H9 (cell line): ENCODE results near the gene PLD3. TPM values are rescaled to one million over a fixed set of nuclear protein-coding genes. Genes with fewer than 3 reads are reported as not detected.
A peak's percentile ranks its signal among the peaks of the same experiment; 100 is the strongest.

Experiments
- DNase-seq: peaks from one replicate; pipeline ENCODE4 v3.0.0-alpha.2; 2017
- H2AFZ ChIP-seq: one replicate; pipeline ENCODE4 v1.6.1; 2013; ENCODE audit warnings: mild to moderate bottlenecking, low read length, control low read depth, moderate library complexity
- H2AK5ac ChIP-seq: 2 replicates; pipeline ENCODE4 v1.6.1; 2013; ENCODE audit warnings: low read length, control low read depth, mixed read lengths; ENCODE audit not compliant: insufficient read length
- H2BK120ac ChIP-seq: one replicate; pipeline ENCODE4 v1.6.1; 2013; ENCODE audit warnings: low read depth, mild to moderate bottlenecking, low read length, control low read depth, inconsistent platforms; ENCODE audit not compliant: poor library complexity, severe bottlenecking
- H2BK12ac ChIP-seq: 2 replicates; pipeline ENCODE4 v1.6.1; 2013; ENCODE audit warnings: low read length, control low read depth, mixed read lengths, low read depth; ENCODE audit not compliant: insufficient read length
- H2BK15ac ChIP-seq: 2 replicates; pipeline ENCODE4 v1.6.1; 2013; ENCODE audit warnings: low read depth, low read length, control low read depth
- H2BK20ac ChIP-seq: one replicate; pipeline ENCODE4 v1.6.1; 2013; ENCODE audit warnings: low read depth, mild to moderate bottlenecking, low read length, control low read depth, inconsistent platforms; ENCODE audit not compliant: poor library complexity, severe bottlenecking
- H2BK5ac ChIP-seq: 2 replicates; pipeline ENCODE4 v1.6.1; 2013; ENCODE audit warnings: low read length, control low read depth, mixed read lengths; ENCODE audit not compliant: insufficient read length
- H3K14ac ChIP-seq: 2 replicates; pipeline ENCODE4 v1.6.1; 2013; ENCODE audit warnings: low read length, control low read depth; ENCODE audit not compliant: insufficient read depth
- H3K18ac ChIP-seq: 2 replicates; pipeline ENCODE4 v1.6.1; 2013; ENCODE audit warnings: low read depth, mild to moderate bottlenecking, mixed read lengths, low read length, control low read depth; ENCODE audit not compliant: insufficient read length
- H3K23ac ChIP-seq: 2 replicates; pipeline ENCODE4 v1.6.1; 2013; ENCODE audit warnings: low read length, control low read depth, mixed read lengths, low read depth; ENCODE audit not compliant: insufficient read length
- H3K23me2 ChIP-seq: 2 replicates; pipeline ENCODE4 v1.6.1; 2013; ENCODE audit warnings: low read depth, mild to moderate bottlenecking, mixed read lengths, low read length, control low read depth; ENCODE audit not compliant: insufficient read length, poor library complexity, severe bottlenecking
- H3K27ac ChIP-seq: 2 replicates; pipeline ENCODE4 v1.5.1; 2013; ENCODE audit warnings: low read length, control low read depth, mixed read lengths, low read depth; ENCODE audit not compliant: insufficient read length
- H3K27me3 ChIP-seq: 2 replicates; pipeline ENCODE4 v1.6.1; 2013; ENCODE audit warnings: low read length, control low read depth, inconsistent platforms; ENCODE audit not compliant: insufficient read depth
- H3K4ac ChIP-seq: 2 replicates; pipeline ENCODE4 v1.6.1; 2013; ENCODE audit warnings: low read depth, mild to moderate bottlenecking, control low read depth, inconsistent platforms, low read length, moderate library complexity
- H3K4me1 ChIP-seq: 2 replicates; pipeline ENCODE4 v1.6.1; 2013; ENCODE audit warnings: low read length, control low read depth, inconsistent platforms; ENCODE audit not compliant: insufficient read depth
- H3K4me2 ChIP-seq: 2 replicates; pipeline ENCODE4 v1.6.1; 2013; ENCODE audit warnings: low read length, control low read depth, mixed read lengths; ENCODE audit not compliant: insufficient read length, insufficient read depth
- H3K56ac ChIP-seq: 2 replicates; pipeline ENCODE4 v1.6.1; 2013; ENCODE audit warnings: low read depth, mild to moderate bottlenecking, mixed read lengths, low read length, control low read depth; ENCODE audit not compliant: insufficient read length
- H3K79me1 ChIP-seq: 2 replicates; pipeline ENCODE4 v1.6.1; 2013; ENCODE audit warnings: low read depth, mild to moderate bottlenecking, moderate library complexity, low read length, control low read depth, inconsistent platforms; ENCODE audit not compliant: insufficient read depth, poor library complexity, severe bottlenecking
- H3K79me2 ChIP-seq: 2 replicates; pipeline ENCODE4 v1.6.1; 2013; ENCODE audit warnings: low read length, control low read depth, inconsistent platforms; ENCODE audit not compliant: insufficient read depth
- H3K9ac ChIP-seq: 2 replicates; pipeline ENCODE4 v1.6.1; 2013; ENCODE audit warnings: low read length, control low read depth, mixed read lengths; ENCODE audit not compliant: insufficient read length; ENCODE audit errors: extremely low read depth
- H3K9me3 ChIP-seq: one replicate; pipeline ENCODE4 v1.6.1; 2013; ENCODE audit warnings: low read depth, low read length, inconsistent platforms; ENCODE audit not compliant: control insufficient read depth
- H3T11ph ChIP-seq: one replicate; pipeline ENCODE4 v1.6.1; 2013; ENCODE audit warnings: mild to moderate bottlenecking, low read length, control low read depth, inconsistent platforms
- H4K20me1 ChIP-seq: one replicate; pipeline ENCODE4 v1.6.1; 2013; ENCODE audit not compliant: control insufficient read depth, insufficient read length, insufficient read depth
- H4K5ac ChIP-seq: 2 replicates; pipeline ENCODE4 v1.6.1; 2013; ENCODE audit warnings: low read depth, mild to moderate bottlenecking, mixed read lengths, low read length, control low read depth; ENCODE audit not compliant: insufficient read length
- H4K8ac ChIP-seq: replicated peaks from 2 replicates; pipeline ENCODE4 v1.6.1; 2013; ENCODE audit warnings: low read length, control low read depth, mixed read lengths, low read depth; ENCODE audit not compliant: insufficient read length
- H4K91ac ChIP-seq: 2 replicates; pipeline ENCODE4 v1.6.1; 2013; ENCODE audit warnings: low read depth, mild to moderate bottlenecking, moderate library complexity, mixed read lengths, low read length, control low read depth; ENCODE audit not compliant: insufficient read length
- H3K27ac Mint-ChIP-seq, 3 experiments: 2 replicates in 2 of 3; 3 replicates in 1 of 3; pipeline ENCODE4 v1.8.0; 2020 to 2021; ENCODE audit warnings: mixed read lengths in 3 of 3, mild to moderate bottlenecking in 1 of 3, moderate library complexity in 1 of 3
- H3K27me3 Mint-ChIP-seq: 2 replicates; pipeline ENCODE4 v1.8.0; 2021; ENCODE audit warnings: low read depth, mild to moderate bottlenecking, moderate library complexity, mixed read lengths
- H3K36me3 Mint-ChIP-seq, 3 experiments: 2 replicates in 2 of 3; 3 replicates in 1 of 3; pipeline ENCODE4 v1.8.0; 2020 to 2021; ENCODE audit warnings: low read depth in 3 of 3, mixed read lengths in 3 of 3; ENCODE audit not compliant: insufficient read depth in 1 of 3
- H3K4me1 Mint-ChIP-seq, 2 experiments: 2 replicates each; pipeline ENCODE4 v1.8.0; 2020; ENCODE audit warnings: mixed read lengths in 2 of 2
- H3K4me3 Mint-ChIP-seq, 2 experiments: 2 replicates in 1 of 2; 3 replicates in 1 of 2; pipeline ENCODE4 v1.8.0; 2020 to 2021; ENCODE audit warnings: mild to moderate bottlenecking in 2 of 2, mixed read lengths in 2 of 2, moderate library complexity in 1 of 2
- H3K9me3 Mint-ChIP-seq, 2 experiments: 2 replicates in 1 of 2; 3 replicates in 1 of 2; pipeline ENCODE4 v1.8.0; 2020; ENCODE audit warnings: mild to moderate bottlenecking in 2 of 2, mixed read lengths in 2 of 2, moderate library complexity in 1 of 2
- WGBS: extraction: QIAGEN DNeasy Blood & Tissue Kit; methylation state at CpG from one replicate; pipeline ENCODE4 v1.1.7; 2013; ENCODE audit warnings: missing lambda C conversion rate, low lambda C conversion rate, mixed read lengths; ENCODE audit not compliant: insufficient read length; ENCODE audit errors: extremely low coverage; 5-methylcytosine and 5-hydroxymethylcytosine counted together
- long read RNA-seq: library from polyadenylated mRNA; unstranded; transcript quantifications from one replicate; pipeline ENCODE4 v2.0.0, GENCODE V29; 2020
- total RNA-seq: library from RNA; stranded (reverse); gene quantifications from 2 replicates; pipeline ENCODE4 v1.2.1, GENCODE V29; 2021
- TF ChIP-seq, protein P1 (sequence below): fragments of 200-600 bp; sonication (generic); conservative IDR thresholded peaks from 3 replicates; pipeline ENCODE4 v1.8.0; 2021; ENCODE audit warnings: antibody characterized with exemption, mild to moderate bottlenecking

Gene PLD3, protein sequence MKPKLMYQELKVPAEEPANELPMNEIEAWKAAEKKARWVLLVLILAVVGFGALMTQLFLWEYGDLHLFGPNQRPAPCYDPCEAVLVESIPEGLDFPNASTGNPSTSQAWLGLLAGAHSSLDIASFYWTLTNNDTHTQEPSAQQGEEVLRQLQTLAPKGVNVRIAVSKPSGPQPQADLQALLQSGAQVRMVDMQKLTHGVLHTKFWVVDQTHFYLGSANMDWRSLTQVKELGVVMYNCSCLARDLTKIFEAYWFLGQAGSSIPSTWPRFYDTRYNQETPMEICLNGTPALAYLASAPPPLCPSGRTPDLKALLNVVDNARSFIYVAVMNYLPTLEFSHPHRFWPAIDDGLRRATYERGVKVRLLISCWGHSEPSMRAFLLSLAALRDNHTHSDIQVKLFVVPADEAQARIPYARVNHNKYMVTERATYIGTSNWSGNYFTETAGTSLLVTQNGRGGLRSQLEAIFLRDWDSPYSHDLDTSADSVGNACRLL
- 191 and 194 TPM in 2 replicates for total RNA-seq
- long read RNA-seq, transcript PLD3-206 (13 exons, 2,180 nt) = minor isoform, 5 of 1,498 reads
- long read RNA-seq, transcript PLD3-207 (13 exons, 2,140 nt) = major isoform, 90 of 1,498 reads
- long read RNA-seq, partial matches to known transcripts = 1,001 of 1,498 reads
- long read RNA-seq, other reads (novel, unspliced or antisense) = 397 of 1,498 reads

DNA sequence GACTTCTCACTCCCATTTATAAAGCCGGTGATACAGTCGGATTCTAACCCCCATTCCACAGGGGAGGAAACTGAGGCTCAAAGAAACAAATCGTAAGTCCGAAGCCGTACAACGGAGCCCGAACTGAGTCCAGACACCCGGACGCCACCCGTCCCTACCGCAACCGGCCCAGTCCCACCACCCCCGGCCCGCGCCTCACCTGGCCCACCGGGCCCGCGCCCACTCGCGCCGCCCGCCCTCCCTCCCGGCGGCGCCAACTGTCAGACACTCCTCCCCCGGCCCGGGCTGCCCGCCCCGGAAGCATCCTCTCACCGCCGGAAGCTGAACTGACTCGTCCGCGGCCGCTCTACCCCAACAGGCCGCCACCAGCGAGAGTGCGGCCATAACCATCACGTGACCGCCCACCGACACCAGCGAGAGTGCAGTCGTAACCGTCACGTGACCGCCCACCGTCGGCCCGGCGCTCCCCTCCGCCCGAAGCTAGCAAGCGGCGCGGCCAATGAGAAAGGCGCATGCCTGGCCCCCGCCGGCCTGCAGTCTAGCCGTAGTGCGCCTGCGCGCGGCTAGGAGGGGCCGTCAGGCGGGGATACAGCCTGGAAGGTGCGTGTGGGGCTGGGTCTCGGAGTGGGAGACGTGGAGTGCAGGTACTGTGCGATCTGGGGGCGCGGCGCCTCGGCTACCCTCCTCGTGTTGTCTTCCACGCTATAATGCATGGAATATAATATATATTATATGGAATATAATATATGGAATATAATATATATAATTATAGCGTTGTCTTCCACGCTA lies at the start of gene PLD3, which contains the start of gene C19orf47:
PLD3 (plus strand) TSS at position 571 of the 789 bp plus-strand sequence. CDS start 17,789 bp downstream, outside the sequence.
C19orf47 (minus strand) TSS at position 273 of the 789 bp plus-strand sequence. CDS start 6,540 bp downstream, outside the sequence.
- Histone ChIP-seq H2BK120ac (no peak within 1 kb of the TSS), H3K4me1 (no peaks in the 10 kb centered on the region), H3K9me3 (no peaks in the 10 kb centered on the region), H3K9ac (peak within 1 kb of the TSS; percentile 65), H2AK5ac (no peak within 1 kb of the TSS), H2BK12ac (no peak within 1 kb of the TSS), H3K27me3 (no peaks in the 10 kb centered on the region), H3K23me2 (peaks cover 6% of the 10 kb centered on the region), H3T11ph (no peak within 1 kb of the TSS), H4K5ac (no peak within 1 kb of the TSS), H2BK5ac (no peak within 1 kb of the TSS), H4K8ac (no peak within 1 kb of the TSS), H3K79me2 (no peaks in the 10 kb centered on the region), H3K56ac (no peak within 1 kb of the TSS), H4K91ac (no peak within 1 kb of the TSS), H3K4ac (no peak within 1 kb of the TSS), H3K14ac (no peak within 1 kb of the TSS), H2AFZ (no peak within 1 kb of the TSS), H3K23ac (no peak within 1 kb of the TSS), H2BK15ac (no peak within 1 kb of the TSS), H3K18ac (no peak within 1 kb of the TSS), H2BK20ac (no peak within 1 kb of the TSS), H4K20me1 (no peaks in the 10 kb centered on the region), H3K79me1 (no peaks in the 10 kb centered on the region), H3K4me2 (peak within 1 kb of the TSS; percentile 97), H3K27ac (no peak within 1 kb of the TSS)
- Mint-ChIP-seq H3K4me1 (peaks cover 12 to 16% of the 10 kb centered on the region in 2 experiments), H3K27ac (peak within 1 kb of the TSS; percentile 36 to 75 (median 37)), H3K4me3 (peak within 1 kb of the TSS; percentile 76 to 93), H3K36me3 (no peaks in the 10 kb centered on the region), H3K27me3 (no peaks in the 10 kb centered on the region), H3K9me3 (peaks cover 0 to 3% of the 10 kb centered on the region in 2 experiments; a peak in 1 of 5 replicates)
- DNase-seq = peak; percentile 100
- no CpG with 5 or more reads among the region's 77 CpGs for WGBS
- TF ChIP-seq, protein P1, sequence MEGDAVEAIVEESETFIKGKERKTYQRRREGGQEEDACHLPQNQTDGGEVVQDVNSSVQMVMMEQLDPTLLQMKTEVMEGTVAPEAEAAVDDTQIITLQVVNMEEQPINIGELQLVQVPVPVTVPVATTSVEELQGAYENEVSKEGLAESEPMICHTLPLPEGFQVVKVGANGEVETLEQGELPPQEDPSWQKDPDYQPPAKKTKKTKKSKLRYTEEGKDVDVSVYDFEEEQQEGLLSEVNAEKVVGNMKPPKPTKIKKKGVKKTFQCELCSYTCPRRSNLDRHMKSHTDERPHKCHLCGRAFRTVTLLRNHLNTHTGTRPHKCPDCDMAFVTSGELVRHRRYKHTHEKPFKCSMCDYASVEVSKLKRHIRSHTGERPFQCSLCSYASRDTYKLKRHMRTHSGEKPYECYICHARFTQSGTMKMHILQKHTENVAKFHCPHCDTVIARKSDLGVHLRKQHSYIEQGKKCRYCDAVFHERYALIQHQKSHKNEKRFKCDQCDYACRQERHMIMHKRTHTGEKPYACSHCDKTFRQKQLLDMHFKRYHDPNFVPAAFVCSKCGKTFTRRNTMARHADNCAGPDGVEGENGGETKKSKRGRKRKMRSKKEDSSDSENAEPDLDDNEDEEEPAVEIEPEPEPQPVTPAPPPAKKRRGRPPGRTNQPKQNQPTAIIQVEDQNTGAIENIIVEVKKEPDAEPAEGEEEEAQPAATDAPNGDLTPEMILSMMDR = no peak
